ENCODE results near the gene PIP5K1C.
"Not testable (repeated sequence)": the region's sequence is repeated elsewhere in the genome, so short reads cannot be mapped to it uniquely, and the experiment has no call there.

Gene PIP5K1C

DNA sequence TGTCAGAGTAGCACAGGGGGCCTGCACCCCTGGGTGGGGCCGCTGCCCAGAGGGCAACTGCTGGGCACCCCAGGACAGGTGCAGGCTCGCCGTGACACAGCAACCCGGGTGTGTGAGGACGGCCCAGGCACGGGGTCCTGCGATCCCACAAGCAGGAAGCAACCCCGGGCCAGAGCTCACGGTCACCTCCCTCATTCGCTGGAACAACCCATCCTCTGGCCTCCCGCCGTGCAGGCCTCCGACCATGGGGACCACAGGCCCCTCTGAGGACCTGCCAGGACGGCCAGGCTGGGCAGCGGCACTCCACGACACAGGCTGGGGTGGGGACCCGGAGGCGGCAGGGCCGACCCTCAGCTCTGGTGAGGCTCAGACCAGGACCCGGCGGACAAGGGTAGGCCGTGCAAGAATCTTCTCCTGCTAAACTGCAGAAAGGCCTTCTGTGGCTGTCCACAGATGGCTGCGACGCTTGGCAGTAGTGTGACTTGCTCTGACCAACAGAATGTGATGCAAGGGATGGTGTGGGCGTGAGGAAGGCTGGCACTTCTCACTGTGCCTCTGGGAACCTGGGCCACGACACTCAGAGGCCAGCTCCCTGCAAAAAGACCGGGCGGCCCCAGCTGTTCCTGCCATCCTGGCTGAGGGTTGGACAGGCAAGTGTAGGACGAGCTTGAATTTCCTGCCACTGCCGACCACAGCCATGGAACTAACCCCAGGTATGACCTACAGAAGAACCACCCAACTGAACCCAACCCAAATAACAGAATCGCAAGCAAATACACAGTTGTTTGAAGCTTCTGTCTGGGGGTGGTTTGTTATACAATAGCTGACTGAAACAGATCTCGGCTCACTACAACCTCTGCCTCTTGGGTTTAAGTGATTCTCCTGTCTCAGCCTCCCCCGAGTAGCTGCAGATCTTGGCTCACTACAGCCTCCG is 26.5 kb downstream of the PIP5K1C start:
- DNase-seq: no peak

DNA sequence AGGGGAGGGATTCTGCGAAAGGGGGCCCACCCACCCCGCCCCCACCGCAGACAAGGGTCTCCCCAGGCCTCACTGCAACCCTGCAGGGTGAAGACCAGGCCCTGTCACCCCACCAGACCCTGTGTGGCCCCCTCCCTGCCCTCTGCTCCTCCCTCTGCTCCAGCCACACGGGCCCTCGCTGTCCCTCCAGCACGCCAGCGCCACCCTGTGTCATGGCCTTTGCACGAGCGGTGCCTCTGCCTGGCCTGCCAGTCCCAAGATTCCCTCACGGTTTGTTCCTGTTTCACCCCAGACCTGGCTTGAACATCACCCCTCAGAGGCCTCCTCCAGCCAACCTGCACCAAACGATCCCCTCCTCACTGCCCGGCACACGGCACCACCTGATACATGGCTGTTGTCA is 27.3 kb downstream of the PIP5K1C start:
- DNase-seq: no peak

DNA sequence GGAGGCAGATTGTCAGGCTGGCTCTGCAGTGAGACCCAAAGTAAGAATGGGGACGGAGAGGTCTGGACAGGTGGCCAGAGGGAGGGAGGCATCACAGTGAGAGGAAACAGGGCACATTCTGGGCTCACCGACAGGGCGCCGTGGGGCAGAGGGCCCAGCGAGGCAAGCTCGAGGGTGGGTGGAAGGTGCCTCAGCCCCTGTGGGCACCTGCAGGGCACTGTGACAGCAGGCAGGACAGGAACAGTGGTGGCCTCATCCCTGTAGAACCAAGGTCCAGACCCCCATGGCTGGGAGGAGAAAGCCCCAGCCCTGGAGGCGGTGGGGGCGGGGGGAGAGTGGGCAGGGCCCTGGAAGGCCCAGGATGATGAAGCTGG is 27.7 kb downstream of the PIP5K1C start:
- no peak for DNase-seq

DNA sequence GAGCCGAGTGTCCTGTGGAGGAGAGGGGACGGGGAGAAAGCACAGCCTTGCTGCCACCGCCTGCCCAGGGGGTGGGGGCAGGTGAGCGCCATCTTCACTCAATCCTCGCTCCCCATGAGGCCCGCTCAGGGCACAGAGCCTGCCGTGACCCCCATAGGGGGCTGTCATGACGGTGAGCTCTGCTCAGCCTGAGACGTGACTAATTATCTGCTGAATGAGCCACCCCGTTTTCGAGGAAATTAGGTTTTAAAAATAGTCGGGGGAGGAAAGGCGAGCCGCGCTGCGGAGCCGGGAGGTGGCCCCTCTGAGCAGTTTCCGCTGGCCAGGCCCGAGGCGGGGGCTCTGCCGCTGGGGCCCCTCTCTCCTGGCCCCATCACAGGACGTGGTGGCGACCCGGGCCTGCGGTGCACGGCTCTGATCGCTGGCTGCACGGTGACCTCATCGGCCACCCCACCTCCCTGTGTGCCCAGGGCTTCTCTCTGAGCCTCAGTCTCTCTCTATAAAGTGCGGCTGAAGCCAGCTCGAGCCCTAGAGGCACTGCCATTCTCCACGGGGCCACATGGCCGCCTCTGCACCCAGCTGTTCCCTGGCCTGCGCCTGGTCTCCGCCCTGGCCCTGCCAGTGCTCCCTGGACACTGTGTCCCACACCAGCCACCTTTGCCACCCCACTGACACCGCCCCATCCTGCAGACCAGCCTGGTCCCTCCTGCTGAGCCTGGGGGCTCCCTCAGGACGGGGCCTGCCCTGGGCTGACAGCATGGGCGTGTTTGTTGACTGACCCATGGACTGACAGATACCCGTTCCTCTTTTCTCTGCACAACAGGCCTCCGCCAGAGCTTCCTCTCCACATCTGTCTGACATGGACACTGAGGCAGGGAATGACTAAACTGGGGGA is 28.3 kb downstream of the PIP5K1C start:
- DNase-seq: no peak

DNA sequence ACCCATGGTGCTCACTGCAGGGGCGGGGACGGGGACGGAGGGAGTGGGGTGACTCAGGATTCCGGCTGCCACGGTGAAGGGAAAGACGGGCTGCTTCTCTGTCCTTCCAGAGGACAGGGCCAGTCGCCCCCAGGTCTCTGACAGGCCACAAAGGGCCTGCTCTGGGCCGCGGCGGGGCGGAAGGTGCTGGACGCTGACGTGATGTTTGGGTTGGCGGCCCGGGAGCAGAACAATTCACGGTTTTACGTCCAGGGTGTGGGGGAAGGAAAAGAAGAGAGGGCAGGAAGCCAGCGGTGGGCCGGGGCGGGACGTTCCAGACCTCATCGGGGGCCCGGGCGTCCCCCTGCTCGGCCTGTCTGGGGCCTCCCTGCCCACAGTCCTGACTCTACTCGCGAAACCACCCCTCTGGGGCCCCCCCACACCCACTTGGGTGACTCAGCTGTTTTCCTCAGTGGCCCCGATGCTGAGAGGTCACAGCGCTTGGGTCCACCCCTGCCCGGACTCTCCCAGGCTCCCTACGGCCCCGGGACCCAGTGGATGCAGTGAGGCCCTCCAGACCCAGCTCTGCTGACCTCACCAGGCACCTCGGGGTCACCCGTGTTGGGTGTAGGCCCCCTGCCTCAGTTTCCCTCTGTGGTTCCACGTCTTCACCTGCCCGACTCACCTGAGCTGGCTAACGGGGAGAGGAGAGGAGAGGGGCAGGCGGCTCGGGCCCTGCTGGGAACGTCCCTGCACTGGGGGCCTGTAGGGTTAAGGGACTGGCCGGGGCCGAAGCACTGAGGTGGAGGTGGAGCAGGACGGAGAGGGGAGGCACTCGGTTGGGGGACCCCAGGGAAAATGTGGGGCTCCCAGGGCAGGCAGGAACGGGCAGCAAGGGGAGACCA is 29.2 kb downstream of the PIP5K1C start:
- no peak for DNase-seq

DNA sequence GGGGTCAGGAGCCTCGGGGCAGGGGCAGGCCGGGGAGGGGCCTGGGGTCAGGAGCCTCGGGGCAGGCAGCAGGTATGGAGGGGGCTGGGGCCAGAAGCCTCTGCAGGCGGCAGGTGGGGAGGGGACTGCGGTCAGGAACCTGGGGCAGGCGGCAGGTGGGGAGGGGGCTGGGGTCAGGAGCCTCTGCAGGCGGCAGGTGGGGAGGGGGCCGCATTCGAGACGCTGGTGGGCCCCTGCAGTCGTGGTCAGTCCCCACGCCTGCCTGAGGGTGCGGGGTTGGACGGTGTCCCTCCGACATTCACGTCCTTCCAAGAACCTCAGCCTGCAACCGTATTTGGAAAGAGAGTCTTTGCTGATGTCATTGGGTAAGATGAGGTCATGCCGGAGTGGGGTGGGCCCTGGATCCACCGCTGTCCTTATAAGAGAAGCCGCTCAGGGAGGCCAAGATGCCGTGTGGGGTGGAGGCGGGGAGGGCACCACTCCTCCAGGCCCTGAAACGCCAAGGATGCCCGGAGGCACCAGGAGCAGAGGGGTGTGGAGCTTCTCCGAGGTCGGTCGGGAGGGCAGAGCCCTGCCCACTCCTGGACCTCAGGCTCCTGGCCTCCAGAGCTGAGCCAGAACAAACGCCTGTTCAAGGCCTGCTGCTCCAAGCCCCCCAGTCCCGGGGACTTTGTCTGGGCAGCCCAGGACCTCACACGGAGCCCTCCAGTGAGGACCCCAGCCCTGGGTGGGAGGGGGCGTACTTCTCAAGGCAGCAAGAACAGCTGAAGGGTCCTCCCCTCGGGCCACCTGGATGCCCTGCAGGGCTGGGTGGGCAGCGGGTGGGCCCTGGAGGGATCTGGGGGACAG is 30.1 kb downstream of the PIP5K1C start:
- DNase-seq: no peak

DNA sequence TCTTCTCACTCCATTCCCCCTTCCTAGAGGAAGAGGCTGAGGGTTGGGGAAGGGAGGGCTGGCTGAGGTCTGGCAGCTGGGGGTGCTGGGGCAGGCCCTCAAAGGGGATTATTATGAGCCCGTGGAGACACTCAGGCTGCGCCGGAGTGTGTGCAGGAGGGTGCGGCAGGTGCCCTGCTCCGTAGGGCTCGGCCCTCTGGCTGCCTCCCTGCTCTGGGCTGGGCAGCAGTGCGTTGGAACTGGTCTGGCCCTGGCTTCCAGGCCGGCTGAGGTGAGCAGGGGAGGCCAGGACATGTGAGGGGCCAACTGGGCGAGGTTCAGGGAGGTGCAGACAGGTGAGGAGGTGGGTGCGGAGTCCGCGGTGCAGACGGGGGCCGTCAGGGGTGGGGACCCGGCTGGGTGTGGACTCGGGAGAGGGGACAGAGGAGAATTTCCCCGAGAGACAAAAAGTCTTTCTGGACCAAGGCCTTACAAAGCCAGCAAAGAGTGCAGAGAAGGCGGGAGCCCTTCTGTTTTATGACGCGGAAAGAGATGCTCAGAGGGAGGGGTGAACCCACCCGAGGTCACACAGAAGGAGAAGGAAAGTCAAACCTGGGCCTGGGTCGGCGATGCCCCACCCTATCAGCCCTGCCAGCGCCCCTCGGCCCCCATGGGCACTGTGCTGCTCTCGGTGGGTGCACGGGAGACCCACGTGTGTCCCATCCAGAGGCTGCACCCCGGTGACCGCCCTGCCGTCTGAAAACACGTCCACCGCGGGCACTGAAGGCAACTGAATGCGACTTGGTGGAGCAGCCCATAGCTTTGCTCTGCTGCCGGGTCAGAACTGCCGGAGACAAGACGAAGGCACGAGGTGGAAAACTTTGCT is 31.0 kb downstream of the PIP5K1C start:
- DNase-seq: no peak

DNA sequence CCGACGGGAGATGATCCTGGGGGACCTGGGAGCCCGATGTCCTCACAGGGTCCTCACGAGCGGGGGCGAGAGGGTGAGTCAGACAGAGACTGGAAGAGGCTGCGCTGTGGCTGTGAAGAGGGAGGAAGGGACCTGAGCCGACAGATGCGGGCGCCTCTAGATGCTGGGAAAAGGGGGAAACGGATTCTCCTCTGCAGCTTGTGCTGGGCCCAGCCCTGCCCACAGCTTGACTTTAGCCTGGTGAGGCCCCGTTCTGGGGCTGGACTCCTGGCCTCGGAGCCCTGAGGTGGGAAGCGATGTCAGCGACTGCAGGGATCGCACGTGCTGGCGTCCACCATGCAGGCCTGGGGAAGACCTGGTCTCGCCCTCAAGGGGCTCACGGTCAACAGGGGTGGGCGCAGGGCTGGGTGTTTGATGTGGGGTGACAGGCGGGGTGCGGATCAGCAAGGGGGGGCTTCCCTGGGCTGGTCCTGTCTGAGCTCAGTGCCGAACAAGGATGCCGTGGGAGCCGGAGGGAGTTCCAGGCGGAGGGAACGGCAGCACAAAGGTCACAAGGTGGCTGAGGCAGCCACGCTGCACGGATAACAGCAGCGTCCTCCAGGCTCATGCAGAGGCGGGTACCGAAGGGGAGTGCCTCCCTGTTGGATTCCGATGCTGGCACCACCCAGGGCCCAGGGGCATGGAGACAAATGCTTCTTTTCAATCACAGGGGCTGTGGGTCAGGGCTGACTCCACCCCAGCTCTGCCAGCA is 31.8 kb downstream of the PIP5K1C start:
- DNase-seq: no peak

DNA sequence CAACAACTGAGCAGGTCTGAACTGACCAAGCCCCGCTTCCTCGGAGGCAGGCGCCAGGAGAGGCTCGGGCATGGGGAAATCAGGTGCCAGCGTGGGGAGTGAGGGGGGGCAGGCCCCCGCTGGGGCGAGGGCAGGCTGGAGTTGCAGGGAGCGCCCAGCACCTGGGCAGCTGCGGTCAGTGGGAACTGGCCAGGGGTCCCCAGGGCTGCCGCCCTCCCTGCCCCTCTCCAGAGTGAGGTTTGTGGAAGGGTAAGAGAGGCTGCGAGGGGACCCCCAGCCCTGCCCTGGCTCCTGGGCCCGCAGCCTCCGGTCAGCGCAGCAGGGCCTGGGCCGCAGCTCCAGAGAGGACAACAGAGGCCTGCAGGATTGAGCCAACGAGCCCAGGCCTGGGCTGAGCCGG is 32.5 kb downstream of the PIP5K1C start:
- no peak for DNase-seq

DNA sequence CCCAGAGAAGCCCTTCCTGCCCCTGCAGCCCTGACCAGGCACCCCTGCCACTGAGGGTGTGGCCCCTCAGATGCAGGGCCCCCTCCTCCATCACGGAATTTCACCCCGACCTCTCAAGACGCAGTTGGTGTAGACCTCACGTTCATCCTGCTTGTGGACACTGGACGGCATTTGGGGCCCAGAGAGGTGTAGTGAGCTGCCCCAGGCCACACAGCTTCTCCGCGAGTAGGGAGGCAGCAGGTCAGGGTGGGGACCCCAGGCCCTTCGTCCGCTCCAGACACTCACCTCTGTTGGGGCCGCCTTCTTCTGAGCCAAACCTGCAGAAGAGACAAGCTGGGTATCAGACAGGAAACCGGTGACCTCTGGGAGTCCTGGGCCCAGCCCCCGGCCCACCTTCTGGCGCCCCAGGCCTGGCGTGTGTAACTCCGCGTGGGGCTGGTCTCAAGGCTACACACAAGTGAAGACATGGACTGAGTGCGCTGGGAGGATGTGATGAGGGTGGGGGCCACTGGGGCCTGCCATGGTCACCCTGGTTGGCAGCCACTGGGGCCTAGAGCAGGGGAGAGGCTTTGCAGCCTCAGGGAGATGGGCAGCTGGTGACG is 33.1 kb downstream of the PIP5K1C start:
- DNase-seq: no peak

DNA sequence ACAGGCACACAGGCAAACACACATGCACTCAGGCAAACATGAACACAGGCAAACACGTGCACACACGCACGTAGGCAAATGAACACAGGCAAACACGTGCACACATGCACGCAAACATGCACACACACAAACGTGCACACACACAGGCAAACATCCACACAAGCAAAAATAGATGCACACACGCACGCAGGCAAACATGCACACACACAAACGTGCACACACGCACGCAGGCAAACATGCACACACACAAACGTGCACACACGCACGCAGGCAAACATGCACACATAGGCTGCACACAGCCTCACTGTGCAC is 33.8 kb downstream of the PIP5K1C start:
- not testable (repeated sequence) for DNase-seq

DNA sequence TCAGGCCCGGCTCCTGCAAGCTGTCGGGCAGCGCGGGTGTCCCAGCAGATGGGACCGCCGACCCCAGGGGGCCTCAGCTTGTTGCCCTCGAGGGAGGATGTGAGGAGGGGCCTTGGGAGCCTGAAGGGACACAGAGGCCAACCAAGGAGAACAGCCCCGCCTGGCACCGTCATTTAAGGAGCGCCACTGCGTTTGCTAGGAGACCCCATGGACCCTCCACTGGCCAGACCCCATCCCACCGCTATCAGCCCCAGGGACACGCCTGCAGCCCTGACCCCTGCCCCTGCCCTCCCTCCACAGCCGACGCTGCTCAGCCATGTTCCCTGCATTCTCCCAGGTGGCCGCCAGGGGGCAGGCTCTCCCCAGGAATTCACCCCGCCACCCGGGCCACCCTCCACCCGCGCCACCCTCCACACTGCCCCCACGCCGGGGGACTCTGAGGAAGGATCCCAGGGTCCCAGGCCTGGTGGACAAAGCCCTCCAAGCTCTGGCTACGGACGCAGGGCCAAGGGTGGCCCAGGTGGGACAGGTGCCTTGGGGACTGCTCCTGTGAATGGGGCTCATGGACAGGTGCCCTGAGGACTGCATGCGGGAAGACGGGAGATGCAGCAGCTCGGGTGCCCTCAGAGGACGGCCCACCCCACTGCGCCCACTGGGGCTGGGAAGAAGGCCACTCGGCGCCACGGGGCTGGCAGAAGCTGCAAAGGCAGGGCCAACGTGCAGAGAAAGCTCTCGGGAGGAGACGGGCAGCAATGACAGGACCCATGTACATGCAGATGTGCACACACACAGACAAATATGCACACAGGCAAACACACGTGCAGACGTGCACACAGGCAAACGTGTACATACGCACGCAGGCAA is 34.4 kb downstream of the PIP5K1C start:
- no peak for DNase-seq

DNA sequence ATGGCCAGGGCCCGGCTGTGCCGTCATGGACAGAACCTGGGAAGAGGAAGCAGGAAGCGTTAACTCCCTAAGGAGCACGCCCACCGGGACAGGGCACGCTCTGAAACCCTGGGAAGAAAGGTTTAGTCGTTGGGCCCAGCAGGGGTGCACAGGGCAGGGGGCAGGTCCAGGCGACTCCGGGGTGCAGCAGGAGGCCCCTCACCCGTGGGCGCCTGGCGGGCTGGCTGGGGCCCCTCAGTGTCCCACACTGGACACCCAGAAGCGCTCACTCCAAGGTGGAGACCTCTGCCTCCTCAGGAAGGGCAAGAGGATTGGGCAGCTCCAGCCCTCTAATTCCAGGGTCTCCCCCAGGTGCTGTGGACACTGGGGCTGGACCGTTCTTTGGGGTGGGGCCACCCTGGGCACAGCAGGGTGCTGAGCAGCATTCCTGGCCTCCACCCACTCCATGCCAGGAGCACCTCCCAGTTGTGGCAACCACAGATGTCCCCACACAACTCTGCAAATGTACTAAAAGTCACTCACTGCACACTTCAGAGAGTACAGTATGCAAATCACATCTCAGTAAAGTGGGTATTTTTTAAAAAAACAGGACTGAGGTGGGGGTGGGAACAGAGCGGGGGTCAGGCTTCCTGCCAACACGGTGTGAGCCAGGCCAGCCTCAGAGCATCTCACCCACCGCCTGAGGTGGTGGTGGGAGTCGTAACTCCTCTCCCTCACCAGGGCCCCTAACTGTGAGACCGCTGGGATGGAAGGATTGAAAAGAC is 35.2 kb downstream of the PIP5K1C start:
- no peak for DNase-seq

DNA sequence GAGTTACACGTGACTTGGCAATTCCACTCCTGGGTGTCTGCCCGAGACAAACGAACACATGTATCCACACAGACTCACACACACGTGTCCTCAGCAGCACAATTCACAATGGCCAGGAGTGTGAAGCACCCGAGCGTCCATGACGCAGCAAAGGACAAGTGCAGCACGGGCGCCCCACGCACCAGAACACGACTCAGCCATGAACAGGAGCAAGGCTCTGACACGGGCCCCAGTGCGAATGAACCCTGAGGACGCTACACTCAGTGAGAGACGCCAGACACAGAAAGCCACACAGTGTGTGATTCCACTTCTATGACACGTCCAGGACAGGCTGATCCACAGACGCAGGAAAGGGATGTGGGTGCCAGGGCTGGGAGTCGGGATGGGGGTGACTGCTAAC is 36.4 kb downstream of the PIP5K1C start:
- no peak for DNase-seq

DNA sequence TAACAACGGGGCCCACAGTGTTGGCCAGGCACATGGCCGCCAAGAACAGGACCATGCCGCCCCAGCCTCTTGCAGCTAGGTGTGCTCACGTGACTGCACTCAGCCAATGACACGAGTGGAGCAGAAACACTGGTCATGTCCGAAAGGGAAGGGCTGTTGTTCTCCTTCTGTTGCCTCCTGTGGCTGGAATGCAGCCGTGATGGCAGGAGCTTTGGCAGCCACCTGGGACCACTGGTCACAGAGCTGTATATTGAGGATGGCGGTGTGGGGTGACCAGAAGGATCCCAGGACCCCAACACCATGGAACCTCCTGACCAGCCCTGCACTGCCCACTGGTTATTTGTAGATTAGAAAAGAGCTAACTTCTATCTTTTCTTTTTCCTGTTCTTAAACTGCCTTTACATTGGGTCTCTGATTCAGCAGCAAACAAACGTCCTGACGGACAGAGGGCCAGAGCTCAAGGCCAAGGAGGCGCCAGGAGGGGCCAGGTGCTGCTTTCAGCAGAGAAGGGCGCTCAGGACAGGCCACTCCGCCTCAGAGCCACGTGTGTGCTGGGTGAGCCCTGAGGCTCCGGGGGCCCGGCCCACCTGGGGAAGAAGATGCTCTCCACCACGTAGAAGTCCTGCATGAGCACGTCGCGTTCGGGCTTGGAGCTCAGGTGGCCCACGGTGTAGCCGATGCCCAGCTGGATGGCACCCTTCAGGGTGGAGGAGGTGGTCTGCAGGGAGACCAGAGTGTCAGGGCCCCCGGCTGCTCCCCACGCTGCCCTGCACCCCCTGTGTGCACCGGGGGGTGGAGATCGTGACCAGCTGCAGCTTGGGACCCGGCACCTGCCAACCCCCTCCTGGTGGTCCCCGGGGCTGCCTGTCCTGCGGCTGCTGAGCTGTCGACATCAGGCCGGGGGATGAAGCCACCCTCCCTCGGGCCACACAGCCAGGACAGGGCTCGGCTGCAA is 38.7 kb downstream of the PIP5K1C start:
- no peak for DNase-seq

DNA sequence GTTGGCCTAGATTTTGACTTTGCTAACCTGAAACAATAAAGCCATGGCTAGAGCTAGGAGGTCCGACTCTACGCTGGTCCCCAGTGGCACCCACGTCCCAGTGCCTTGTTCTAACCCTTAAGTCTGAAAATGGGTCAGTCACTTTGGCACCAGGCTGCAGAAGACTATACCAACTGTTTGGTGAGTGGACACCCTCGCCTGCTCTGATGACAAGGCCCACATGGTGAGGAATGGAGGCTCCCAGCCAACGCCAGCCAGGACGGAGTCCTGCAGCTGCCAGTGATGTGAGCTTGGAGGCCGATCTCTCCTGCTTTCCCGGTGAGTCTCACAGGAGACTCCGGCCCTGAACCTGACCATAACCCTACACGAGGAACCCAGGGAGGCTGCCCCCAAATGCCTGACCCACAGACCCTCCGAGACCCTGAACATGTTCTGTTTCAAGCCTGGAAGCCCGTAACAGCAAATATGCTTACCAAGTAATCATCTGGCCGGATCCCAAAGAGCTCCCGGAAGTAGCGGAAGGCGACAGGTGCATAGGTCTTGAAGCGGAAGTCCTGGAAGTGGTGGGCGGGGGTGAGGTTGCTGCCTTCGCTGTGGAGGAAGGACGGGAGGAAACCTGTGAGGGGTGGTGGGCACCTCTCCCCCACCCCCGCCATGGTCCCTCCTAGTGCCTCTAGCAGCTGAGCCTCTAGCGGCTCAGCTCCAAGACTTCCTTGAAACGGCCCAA is 39.6 kb downstream of the PIP5K1C start:
- DNase-seq: no peak

Data from NCI-H1694 (cell line).